Right forelimb (tissue), 1 donor: ENCODE measurements around the gene AP3S2.
"Not testable (repeated sequence)": the region's sequence is repeated elsewhere in the genome, so short reads cannot be mapped to it uniquely, and the experiment has no call there.

Source experiments
- DNase-seq: peaks from one replicate; pipeline ENCODE4 v3.0.0-alpha.2; 2018

The AP3S2 gene

GRCh38 chr15:89863918-89864317 lies 29.9 kb downstream of the AP3S2 start:
- DNase-seq, result no peak

- DNase-seq, result no peak
Measured at GRCh38 chr15:89860891-89861290, 32.9 kb downstream of the AP3S2 start.

GRCh38 chr15:89860431-89860830 lies 33.4 kb downstream of the AP3S2 start:
- DNase-seq, result no peak

DNA sequence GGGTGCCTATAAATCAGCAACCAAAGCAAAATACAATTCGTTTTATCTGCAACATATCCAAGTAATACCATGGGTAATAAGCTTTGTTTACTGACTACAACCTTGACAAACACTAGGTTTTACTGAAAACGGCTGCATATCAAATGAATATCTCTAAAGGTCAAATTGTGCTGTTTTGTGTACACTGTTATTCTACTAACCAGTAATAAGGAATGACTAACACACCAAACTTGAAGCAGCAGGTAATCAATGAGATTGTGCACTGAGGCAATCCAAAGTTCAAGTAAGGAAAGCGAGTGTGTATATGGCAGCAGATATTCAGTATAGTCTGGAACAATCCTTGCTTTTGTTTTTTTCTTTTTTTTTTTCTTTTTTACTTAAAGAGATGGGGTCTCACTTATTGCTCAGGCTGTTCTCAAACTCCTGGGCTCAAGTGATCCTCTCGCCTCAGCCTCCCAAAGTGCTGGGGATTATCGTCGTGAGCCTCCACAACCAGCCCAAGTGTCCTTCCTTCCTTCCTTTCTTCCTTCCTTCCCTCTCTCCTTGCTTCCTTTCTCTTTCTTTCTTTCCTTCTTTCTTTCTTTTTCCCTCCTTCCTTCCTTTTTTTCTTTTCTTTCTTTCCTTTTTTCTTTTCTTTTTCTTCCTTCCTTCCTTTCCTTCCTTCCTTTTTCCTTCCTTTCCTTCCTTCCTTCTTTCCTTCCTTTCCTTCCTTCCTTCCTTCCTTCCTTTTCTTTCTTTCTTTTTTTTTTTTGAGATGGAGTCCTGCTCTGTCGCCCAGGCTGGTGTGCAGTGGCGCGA lies 34.9 kb downstream of the AP3S2 start:
- no peak for DNase-seq

- no peak for DNase-seq
Measured at GRCh38 chr15:89857673-89858072, 36.1 kb downstream of the AP3S2 start.

- no peak for DNase-seq
Measured at GRCh38 chr15:89855948-89856347, 37.8 kb downstream of the AP3S2 start.

DNA sequence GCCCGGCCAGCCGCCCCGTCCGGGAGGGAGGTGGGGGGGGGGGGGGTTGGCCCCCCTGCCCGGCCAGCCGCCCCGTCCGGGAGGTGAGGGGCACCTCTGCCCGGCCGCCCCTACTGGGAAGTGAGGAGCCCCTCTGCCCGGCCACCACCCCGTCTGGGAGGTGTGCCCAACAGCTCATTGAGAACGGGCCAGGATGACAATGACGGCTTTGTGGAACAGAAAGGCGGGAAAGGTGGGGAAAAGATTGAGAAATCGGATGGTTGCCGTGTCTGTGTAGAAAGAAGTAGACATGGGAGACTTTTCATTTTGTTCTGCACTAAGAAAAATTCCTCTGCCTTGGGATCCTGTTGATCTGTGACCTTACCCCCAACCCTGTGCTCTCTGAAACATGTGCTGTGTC lies 38.9 kb downstream of the AP3S2 start:
- not testable (repeated sequence) for DNase-seq

- DNase-seq, result no peak
Measured at GRCh38 chr15:89852342-89852995, 41.3 kb downstream of the AP3S2 start.

DNA sequence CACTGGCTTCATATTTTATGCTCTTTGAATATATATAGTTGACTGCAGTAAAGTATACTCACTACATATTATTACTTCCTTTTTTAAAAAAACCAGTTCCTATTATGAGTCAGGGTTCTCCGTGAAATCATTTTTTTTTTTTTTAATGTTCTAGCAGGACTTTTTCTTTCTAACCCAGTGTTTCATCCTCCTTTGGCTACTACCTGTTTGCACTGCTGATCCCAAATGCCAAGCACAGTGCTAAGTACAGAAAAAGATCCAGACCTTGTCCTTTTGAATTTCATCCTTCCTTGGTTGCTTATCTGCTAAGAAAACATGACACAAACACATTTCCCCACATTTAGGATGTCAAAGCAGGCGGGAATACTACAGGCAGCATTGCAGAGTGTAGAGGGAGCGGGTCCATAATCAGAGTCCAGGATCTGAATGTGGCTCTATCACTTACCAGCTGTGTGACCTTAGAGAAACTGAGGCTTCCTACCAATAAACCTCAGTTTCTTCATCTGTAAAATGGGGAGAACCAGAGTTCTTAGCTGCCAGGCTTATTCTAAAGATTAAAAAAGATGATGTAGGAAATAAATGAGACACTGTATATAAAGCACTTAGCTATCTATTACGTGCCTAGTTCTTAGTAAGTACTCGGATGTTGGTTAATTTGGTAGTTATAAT lies 42.0 kb downstream of the AP3S2 start:
- no peak for DNase-seq

DNA sequence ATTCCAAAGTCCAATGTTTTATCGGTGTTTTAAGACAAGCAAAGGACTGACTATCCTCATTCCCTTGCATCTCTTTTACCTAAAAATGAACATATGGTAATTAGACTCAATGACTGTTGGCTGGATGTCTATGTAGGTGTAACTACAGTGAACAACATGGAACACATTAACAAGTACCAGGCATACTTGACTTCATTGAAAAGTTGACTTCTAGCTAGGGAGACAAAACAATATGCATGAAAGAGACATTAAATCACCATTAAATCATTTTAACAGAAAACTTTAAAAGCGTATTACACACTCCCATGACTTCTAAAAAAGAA lies 44.9 kb downstream of the AP3S2 start:
- DNase-seq, result no peak

DNA sequence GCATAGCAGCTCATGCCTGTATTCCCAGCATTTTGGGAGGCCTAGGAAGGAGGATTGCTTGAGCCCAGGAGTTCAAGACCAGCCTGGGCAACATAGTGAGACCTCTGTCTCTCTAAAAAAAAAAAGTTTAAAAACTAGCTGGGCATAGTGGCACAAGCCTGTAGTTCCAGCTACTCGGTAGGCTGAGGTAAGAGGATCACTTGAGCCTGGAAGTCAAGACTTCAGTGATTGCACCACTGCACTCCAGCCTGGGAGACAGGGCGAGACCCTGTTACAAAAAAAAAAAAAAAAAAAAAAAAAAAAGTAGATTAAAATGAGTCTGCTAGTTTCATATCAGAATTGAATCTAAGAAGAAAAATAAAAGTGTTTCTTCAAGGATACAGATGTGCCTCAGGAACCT lies 46.7 kb downstream of the AP3S2 start:
- DNase-seq, result no peak

- no peak for DNase-seq
Measured at GRCh38 chr15:89845305-89845893, 48.4 kb downstream of the AP3S2 start.

GRCh38 chr15:89841962-89842361 lies 51.8 kb downstream of the AP3S2 start:
- DNase-seq, result no peak

GRCh38 chr15:89841306-89841705 lies 52.5 kb downstream of the AP3S2 start:
- DNase-seq, result no peak

DNA sequence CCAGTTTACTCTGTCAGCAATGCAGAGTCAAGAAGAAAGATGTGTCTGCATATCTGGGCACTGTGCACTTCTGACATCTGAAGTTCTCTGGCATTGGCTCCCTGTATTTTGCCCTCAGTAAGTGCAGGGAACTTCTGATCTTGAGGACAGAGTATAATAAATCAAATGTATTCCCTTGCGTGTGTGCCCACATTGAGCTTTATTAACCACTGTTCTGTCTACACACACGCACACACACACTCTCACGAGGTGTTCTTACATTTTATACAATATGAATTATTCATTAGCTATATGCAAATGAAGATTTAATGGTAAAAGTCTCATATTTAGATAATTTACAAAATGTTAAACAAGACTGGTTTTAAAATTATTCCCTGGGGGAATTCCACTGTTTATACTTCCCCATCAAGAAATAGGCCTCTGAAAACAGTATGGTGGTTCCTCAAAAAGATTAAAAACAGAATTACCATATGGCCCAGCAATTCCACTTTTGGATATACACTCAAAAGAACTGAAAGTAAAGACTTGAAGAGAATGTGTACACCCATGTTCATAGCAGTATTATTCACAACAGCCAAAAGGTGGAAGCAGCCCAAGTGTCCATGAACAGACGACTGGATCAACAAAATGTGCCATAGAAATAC lies 54.5 kb downstream of the AP3S2 start:
- no peak for DNase-seq

DNA sequence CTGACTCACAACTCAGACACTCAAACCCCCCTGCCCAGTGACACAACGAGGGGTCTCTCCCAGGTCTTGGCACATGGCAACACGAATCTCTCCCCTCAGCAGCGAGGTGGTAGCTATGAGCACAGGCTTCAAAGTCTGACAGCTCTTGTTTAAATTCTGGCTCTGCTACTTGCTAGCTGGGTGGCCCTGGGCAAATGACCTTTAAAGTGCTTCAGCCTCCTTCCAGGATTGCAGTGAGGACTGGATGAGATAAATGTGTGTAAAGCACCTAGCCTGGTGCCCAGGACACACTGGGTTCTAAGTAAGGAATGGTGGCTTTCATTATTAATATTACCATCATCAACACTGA lies 56.0 kb downstream of the AP3S2 start:
- no peak for DNase-seq

GRCh38 chr15:89837134-89837829 lies 56.5 kb downstream of the AP3S2 start:
- DNase-seq, result no peak

DNA sequence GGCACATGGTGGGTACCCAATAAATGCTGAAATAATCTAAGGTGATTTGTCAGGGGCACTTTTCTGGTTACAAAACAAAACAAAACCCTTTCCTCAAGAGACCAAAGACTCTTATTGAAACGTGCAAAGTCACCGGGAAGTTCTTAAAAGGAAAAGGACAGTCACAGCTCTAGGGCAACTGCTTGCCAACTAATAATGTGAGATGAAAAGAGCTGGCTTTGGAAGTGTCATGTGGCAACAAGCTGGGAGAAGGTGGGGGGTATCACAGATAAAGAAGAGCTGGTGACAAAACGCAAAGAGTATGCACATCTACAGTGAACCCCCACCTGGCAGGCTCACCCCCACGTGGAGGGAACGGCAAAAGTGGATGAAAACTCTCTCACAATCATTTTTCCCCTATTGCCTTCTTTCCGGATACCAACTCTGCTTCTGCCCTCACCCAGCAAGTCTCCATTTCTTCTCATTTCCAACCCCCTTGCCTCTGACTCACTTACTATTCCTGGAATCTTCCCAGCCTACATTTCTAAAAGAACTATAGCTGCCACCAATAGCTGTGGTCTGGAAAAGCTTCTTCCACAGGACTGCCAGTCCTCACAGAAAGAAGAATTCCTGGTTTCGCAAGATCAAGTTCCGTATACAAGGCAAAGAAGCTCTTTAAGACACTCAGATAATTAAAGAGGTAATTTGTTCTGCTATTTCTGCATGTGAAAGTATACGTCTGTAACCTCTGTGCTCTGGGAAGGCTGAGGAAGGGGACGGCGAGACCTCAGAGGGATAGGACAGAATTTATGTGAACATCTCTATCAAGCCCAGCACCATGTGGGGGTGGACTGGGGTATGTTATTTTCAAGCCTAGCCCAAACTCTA lies 57.3 kb downstream of the AP3S2 start:
- DNase-seq, result no peak

DNA sequence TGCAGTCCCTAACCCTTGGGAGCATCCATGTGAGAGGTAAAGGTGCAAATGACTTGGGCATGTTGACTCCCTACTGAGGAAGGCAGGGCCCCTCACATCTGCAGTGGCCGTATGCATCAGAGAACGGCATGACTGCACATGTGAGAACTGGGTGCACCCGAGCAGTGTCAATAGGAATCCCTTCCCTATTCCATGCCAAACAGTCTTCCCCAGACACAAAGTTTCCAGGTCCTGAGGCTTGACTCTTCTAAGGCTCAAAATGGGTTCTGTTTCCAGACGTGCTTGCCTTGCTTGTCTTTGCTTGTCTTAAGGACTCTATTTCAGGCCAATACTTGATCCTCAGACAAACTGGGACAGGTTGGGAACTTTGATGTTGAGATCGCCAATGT lies 58.6 kb downstream of the AP3S2 start:
- DNase-seq, result no peak

- not testable (repeated sequence) for DNase-seq
Measured at GRCh38 chr15:89834465-89835175, 59.2 kb downstream of the AP3S2 start.

DNA sequence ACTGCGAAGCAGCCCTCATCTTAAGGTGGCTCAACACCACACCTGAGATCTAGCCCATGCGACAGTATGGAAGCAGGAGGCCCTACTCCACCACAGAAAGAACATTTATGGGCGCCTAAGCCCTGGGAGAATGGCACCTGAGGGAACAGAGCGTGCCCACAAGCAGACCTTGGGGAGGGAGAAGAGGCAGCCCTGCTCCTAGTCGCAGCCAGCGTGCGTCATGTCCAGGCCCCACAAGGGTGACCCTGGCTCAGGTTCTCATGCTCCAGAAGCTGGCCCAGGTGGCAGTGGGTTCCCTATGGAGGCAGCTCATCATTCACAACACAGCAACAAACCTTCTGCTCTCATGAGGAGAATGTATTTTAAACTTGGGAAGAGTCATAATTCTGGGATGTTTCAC lies 59.8 kb downstream of the AP3S2 start:
- DNase-seq, result no peak
